GM21423 (cell line): Measurements from ENCODE around the gene ZHX3.
"Not testable (repeated sequence)": the region's sequence is repeated elsewhere in the genome, so short reads cannot be mapped to it uniquely, and the experiment has no call there.

Source experiments
- ATAC-seq: cut with Tn5 transposase; IDR thresholded peaks from one replicate; pipeline ENCODE4 v1.9.1; 2021; ENCODE audit warnings: mild to moderate bottlenecking, moderate library complexity; ENCODE audit not compliant: unreplicated experiment

ZHX3 gene

DNA sequence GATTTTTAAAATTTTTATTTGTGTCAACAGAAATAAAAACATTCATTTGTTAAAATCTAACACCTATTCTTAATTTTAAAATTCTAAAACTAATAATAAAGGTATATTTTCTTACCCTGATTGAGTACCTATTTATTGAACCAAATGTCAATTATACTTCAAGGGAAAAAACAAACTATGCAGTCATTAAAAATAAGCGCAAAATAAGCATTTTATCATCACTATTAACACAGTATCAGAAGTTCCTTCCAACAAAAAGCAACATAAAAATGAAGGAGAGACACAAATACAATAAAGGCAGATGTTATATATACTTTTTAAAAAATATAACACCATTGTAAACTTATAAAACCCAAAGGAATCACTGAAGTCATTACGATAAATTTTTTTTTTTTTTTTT lies 52.7 kb downstream of the ZHX3 start:
- no peak for ATAC-seq

DNA sequence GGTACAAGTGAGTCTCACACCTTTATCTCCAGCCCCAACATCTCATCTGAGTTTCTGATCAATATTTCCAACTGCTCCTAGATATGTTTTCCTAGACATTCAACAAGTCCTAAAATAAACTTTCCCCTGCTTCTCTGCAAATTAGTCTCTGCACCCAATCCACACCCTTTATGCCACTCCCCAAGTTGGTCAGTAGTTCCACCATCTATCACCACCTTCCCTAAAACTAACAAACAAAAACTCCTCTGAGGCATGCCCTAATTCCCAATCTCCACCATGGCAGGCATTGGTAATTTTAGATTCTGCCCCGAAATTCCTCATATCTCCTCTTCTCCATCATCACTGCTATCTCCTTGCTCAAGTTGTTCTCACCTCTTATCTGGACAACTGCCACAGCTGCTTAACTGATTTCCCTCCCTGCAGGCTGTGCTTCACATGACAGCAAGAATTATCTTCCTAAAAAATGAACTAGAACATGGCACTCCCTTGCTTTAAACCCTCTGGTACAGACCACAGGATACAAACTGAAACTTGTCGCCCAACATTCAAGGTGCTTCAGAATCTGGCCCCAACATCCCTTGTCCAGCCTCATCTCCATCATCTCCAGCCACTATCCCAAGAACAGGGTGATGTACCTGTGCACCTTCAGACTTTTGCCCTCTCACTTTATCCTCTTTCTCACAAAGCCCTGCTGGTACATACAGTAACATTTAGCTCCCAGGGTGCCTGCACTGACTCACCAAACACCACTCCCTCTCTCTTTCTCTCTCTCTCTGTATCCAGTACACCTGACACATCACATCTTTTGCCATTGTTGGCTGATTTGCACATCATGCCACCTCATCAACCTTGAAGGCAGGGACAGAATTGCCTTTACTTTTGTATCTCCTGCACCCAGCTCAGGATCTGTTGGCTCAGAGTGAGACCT lies 55.5 kb downstream of the ZHX3 start:
- no peak for ATAC-seq

DNA sequence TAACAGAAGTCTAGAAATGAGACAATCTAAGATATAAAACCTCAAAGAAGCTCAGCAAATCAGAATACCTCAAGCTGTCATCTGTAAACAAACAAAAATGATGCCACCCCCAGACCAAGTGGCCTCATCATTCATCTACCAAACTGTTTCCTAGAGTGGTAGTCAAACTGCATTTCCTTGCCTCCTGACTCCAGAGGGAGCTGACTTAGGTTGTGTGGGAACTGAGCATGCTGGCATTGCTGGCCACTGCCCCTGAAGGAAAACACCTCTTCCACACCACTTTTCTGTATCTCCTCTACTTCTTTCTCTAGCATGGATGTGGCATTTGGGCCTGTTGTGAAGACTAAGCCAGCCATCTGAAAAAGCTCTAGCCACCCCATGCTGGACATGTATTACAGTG lies 56.3 kb downstream of the ZHX3 start:
- no peak for ATAC-seq

DNA sequence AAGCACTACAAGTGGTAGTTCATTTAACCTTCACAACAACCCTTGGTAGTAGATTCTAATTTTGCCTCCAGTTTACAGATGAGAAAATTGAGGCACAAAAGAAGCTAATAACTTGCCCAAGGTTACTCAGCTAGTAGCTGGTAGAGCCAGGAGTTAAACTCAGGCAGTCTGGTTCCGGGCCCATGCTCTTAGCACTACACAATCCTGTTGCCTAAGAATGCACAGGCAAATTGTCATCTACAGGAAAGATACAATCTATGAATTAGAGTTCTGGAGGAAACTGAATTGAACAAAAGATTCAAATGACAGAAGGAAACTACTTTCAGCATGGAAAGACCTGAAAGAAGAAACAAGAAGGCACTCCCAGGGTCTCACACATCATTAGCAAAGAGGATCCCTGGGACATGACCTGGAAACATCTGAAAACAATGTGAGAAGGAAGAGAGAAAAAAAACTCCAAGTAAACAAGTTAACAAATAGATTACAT lies 56.8 kb downstream of the ZHX3 start:
- no peak for ATAC-seq

DNA sequence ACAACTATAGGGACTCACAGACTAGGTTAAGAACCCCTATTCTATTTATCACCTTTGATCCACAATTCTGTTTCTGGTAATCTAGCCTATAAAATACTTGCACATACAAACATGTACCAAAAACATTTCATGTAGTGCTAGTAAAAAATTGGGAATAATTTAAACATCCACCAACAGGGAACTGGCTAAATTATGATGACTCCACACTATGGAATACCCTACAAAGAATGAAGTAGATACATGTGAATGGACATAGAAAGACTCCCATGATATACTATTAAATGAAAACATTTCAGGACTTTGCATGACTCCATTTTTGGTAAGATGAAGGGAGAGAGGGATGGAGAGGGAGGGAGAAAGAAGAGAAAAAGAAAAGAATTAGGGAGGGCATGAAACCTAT lies 58.2 kb downstream of the ZHX3 start:
- no peak for ATAC-seq

DNA sequence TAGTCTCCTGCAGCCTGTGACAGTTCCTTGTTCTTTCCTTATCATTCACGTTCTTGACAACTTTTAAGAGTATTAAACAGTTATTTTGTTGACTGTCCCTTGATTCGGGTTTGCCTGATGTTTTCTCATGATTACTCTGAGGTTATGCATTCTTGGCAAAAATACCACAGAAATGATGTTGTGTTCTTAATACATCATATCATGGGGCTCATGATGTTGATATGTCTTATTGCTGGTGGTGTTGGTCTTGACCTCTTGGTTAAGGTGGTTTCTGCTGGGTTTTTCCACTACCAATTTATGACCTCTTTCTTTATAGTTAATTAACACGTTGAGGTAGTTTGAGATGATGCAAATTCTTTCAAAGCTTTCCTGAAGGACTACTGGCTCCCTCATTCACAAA lies 59.1 kb downstream of the ZHX3 start:
- no peak for ATAC-seq

DNA sequence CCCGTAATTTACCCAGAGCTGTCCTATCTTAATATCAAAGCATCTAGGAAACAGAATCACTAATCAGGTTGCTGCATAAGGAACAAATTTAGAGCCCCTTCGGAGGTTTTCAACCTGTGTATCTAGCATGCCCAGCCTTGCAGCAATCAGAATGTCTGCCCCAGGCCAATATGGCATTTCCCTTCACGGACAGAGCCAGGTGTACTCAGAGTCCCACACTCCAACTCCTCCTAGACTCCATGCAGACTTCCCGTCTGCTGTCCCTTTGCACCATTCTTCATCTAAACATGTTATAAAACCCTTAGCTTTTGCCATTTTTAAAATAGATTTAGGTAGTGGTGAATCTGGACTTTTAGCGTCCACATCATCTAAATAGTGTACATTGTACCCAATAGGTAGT lies 61.0 kb downstream of the ZHX3 start:
- no peak for ATAC-seq

DNA sequence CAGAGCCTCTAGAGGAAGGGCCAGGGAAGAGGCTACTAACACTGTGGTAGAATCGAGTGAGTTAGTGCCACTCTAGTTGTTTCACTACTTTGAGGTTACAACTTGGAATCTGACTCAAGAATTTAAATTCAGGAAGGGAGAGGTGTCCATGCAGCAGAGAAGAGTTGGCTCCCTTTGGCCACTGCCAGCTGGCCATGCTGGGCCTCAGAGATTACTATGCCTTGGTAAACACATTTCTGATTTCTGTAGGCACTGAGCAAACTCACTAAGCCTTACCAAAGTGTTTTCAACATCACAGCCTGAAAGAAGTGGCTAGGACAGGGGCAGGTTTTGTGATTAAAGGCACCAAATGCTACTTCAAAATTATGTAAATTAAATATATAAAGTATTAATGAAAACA lies 61.9 kb downstream of the ZHX3 start:
- no peak for ATAC-seq

DNA sequence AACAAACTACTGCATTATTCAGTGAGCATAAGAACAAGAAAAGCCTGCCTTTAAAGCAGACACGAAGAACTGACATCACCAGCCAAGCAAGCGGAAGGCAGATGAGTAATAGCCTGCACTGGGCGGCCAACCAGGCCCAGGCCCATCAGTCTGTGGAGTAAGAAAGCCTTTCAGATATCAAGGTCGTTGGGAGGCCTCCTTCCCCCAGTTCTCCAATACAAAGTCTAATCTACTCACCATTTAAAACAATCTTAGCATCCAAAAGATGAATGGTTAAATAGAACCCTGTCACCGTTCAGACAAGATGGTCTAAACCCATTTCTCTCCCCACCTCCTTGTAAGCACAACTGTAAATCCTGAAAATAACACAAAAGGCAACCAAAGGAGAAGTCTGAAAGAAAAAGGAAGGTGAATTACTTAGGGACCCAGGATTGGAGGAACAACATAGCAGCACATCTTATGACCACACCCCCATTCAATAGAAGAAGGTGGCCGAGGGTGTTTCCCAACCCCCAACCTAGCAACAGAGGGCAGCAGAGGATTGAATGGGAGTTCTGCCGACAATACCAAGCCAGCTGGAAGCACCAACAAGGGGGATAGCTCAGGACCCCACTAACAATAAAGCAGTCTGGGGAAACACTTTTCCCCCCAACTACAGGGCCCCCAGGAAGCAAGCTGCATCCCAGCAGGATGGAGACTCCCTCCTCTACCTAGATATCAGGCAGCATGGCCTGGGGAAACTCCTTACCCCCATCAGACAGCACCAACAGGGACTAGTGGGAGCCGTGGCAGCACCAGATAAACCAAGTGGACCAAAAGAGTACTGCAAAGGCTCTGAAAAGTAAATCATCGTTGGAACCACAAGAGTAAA lies 67.9 kb downstream of the ZHX3 start:
- ATAC-seq = peak; percentile 76

DNA sequence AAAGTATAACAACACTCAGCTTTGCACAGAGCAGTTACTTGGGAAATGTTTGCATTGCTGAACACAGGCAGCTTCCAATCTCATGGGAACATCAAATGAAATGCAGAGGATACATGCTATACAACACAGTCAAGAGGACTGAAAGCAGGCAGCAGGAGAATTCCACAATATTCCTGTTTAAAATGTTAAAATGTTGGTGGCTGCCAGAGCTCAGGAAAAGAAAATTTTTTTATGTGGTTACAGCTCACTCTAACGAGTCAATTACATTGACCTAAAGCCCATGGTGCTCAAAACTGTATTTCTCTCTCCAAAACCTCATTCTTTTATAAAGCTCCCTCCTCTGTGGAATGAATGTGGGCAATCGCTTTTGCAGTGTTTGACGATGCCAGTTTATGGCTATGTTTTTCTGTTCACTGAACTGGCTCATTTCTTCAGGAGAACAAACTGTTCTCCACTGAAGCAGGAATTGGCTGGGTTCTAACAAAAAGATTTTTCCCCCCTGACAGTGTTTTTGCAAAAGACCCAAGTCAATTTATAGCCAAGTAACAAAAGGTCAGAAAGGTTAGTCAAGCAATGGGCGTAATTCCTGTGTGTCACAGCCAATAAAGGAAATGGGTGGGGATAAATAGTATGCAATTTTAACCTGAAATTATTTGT lies 69.0 kb downstream of the ZHX3 start:
- no peak for ATAC-seq

DNA sequence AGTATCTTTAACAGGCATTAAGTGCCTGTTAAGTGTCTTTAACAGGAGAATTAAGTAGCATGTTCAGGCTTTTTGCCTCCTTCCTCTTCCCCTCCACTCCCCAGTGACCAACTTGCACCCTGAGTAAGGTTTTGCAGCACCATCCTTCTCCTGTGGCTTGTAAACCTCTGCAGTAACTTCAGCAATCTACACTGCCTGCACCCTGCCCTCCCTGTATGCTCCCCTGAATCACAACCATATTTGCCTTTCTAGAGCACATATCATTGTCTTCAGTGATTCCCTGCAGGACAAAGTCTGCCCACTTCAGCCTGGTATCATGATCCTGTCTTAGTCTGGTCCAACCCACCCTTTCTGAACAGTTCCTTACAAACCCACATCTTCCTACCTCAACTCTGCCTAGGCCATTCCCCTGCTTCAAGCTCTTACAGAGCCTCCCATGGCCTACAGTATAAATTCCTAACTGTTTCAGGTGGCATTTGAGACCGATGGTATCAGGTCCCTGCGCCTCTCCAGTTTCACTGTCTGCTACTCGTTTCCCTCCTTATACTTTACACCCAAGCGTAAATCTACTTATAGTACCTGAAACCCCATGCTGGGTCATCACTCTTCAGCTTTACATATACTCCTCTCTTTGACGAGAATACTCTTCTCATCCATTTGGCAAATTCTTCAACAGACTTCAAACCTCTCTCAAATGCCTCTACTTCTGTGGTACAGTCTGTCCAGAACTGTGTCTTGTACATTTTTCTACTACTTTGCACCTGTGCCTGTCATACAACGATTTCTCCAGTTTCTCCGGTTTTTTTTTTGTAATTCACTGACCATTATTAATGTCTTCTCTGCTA lies 69.8 kb downstream of the ZHX3 start:
- ATAC-seq = no peak

DNA sequence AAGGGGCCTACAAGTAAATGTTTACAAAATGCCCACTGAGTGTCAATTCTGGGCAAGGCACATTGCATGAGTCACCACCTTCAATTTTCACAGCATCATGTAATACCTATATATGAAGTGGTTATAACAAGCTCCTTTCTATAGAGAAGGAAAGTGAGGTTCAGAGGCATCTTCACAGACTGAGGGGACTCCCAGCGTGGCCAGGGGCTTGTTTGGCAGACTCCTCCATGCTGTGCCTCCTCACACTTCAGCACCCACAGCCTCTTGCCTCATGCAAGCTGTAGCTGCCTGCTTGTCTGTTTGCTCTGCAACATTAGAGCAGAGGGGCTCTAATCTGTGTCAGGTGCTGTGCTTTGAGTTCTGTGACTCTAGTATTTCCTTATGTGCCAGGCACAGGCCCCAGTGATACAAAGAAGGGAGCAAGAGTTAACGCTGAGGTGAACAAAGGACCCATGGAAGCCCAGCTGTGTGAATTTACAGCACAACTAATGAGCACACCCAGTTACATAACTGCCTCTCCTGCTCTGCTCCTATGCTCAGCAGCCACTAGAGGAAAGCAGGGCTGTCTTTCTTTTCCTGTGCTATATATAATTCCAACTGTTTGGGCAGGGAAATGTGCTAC lies 72.3 kb downstream of the ZHX3 start:
- no peak for ATAC-seq

DNA sequence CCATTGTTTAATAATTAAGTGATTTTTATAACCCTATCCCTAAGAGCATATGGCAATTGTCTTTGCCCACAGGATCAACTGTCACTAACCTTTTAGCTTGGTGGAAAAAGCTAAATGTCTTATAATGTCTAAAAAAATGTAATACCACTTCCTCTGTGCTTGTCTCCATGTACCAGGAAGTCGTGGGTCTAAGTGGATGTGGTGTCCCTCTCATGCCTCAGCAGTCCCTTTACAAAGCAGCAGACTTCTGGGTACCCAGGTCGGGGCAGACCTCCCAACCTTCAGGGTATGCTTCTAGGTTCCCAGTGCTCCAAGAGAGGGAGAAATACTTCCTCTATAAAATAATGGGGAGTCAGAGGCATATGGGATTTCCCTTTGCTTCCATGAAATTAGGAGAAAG lies 74.7 kb downstream of the ZHX3 start:
- no peak for ATAC-seq

DNA sequence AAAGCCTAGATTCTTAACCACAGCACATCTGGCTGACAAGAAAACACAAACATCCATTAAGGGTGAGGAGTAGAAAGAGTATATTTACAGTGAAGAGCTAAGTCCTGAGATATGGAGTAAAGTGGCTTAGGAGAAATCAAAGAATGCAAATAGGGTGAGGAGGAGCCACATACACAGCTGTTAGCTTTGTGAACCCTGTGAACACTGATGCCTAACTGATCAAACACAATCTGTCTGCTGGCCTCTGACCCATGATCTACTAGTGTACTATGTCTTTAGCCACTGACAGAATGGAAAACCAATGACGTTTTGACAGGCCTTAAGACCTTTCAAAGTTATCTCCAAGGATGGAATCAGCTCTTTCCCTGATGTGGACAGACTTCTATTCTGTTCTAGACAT lies 75.2 kb downstream of the ZHX3 start:
- ATAC-seq = no peak

DNA sequence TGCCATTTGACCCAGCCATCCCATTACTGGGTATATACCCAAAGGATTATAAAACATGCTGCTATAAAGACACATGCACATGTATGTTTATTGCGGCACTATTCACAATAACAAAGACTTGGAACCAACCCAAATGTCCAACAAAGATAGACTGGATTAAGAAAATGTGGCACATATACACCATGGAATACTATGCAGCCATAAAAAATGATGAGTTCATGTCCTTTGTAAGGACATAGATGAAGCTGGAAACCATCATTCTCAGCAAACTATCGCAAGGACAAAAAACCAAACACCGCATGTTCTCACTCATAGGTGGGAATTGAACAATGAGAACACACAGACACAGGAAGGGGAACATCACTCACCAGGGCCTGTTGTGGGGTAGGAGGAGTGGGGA lies 80.3 kb downstream of the ZHX3 start:
- ATAC-seq = not testable (repeated sequence)

DNA sequence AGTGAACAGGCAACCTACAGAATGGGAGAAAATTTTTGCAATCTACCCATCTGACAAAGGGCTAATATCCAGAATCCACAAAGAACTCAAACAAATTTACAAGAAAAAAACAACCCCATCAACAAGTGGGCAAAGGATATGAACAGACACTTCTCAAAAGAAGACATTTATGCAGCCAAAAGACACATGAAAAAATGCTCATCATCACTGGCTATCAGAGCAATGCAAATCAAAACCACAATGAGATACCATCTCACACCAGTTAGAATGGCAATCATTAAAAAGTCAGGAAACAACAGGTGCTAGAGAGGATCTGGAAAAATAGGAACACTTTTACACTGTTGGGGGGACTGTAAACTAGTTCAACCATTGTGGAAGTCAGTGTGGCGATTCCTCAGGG lies 80.7 kb downstream of the ZHX3 start:
- not testable (repeated sequence) for ATAC-seq

DNA sequence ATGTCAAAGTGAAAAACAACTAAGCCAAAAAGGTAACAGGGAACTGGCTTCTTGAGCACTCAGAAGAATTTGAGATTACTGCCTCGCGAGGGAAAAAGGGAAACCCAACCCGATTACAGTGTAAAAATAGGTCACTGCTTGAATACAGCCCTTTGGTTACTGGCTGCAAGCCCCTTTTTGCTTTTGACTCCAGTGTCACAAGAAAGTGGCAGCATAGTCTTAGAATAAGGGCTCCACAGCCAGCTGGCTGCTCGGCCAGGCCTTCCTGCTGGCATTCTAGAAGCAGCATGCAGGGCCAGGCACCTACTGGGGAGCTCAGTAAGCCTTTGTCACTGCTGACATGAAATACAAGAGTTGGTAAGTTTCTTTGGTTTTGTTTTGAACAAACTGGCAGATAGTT lies 83.0 kb downstream of the ZHX3 start:
- ATAC-seq = no peak

DNA sequence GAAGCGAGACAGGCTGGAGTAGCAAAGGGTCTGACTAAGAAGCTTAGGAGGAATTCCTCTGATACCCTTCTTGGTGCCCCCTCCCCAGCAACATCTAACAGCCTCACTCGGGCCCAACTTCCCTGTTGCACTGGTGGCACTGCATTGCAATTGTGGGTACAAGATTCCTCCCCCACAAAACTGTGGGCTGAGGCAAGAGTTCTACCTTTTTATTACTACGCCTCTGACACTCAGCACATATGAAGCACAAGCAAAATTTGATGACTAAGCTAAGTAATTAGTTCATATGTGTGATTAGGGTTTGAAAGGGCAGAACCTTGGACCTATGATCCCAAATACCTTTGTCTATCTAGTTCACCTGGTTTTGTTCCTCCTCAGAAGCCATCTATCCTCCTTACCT lies 83.5 kb downstream of the ZHX3 start:
- ATAC-seq = no peak

DNA sequence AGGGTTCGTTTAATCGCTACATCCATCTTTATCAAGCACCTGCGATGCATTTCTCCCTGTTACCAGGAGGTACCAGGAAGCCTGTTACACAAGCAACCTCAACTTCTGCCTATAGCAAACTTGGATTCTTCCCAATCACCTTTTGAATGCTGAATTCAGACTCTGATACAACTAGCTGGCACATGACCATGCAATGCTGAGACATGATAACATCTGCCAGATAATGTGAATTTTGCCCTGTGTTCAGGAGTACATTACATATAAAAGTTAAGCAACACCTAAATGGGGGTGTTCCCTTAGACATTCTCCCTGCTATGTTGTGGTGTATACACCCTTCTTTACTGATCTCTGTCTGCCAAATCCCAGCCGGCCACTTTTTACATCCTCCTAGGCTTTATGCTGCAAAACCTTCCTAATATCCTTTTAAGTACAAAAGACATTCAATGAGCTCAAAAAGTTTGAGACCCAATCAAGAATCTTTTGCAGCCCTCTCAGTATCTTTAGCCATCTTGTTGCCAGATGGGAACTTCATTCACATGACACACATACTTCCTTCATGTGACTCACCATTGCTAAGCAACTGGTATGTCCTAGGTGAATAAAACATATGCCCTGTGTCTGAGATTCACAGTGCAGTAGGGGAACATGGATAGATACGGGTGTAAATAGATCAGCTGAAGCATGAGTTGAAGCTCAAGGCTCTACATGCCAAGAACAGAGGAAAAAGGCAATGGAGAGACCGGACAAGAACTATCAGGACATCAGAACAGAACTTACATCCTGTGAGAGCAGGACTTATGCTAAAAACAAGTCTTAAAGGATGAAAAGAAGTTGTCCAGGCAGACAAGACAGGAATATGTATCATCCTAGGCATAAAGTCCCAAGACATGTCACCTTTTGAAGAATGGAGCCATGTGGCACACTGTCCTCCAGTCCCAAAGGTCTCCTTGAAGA lies 84.3 kb downstream of the ZHX3 start:
- ATAC-seq = no peak
